HepG2 (cell line): Measurements from ENCODE around the gene TTC28.

Experiments used
- CBX2 ChIP-seq, 2 experiments: fragments of 200-600 bp in 1 of 2; sonication (generic); formaldehyde crosslinking in 1 of 2; IDR thresholded peaks; 2 replicates each; pipeline versions ENCODE4 v1.7.0 to v1.8.1; 2018 to 2022; ENCODE audit warnings: low read depth in 2 of 2, low read length in 1 of 2, mild to moderate bottlenecking in 1 of 2, missing genetic modification reagents in 1 of 2
- CTCF ChIP-seq: sonication (generic); formaldehyde crosslinking; IDR thresholded peaks from 2 replicates; pipeline ENCODE4 v1.5.0; 2020; ENCODE audit warnings: mild to moderate bottlenecking, missing genetic modification reagents, moderate library complexity
- FOXO1 ChIP-seq: sonication (generic); formaldehyde crosslinking; IDR thresholded peaks from 2 replicates; pipeline ENCODE4 v1.4.0; 2020; ENCODE audit warnings: missing genetic modification reagents
- MEIS2 ChIP-seq: sonication (generic); formaldehyde crosslinking; IDR thresholded peaks from 2 replicates; pipeline ENCODE4 v1.9.0; 2021; ENCODE audit warnings: mild to moderate bottlenecking, missing genetic modification reagents
- NFKB2 ChIP-seq: sonication (generic); formaldehyde crosslinking; IDR thresholded peaks from 2 replicates; pipeline ENCODE4 v1.4.0; 2020; ENCODE audit warnings: missing genetic modification reagents, borderline replicate concordance
- POLR2A ChIP-seq, 2 experiments: IDR thresholded peaks; 2 replicates each; pipeline ENCODE4 v1.6.1; 2011; ENCODE audit warnings: low read depth in 2 of 2, low read length in 2 of 2, mild to moderate bottlenecking in 1 of 2, moderate library complexity in 1 of 2; ENCODE audit not compliant: insufficient read depth in 1 of 2
- REST ChIP-seq, 2 experiments: IDR thresholded peaks; 2 replicates each; pipeline ENCODE4 v1.6.1; 2011 to 2012; ENCODE audit warnings: low read length in 2 of 2, borderline replicate concordance in 1 of 2, low read depth in 1 of 2, mild to moderate bottlenecking in 1 of 2, moderate library complexity in 1 of 2
- SIX1 ChIP-seq: sonication (generic); formaldehyde crosslinking; IDR thresholded peaks from 2 replicates; pipeline ENCODE4 v1.4.0; 2020; ENCODE audit warnings: missing genetic modification reagents, borderline replicate concordance
- SKIL ChIP-seq: sonication (generic); formaldehyde crosslinking; IDR thresholded peaks from 2 replicates; pipeline ENCODE4 v1.8.0; 2022; ENCODE audit warnings: missing genetic modification reagents, mild to moderate bottlenecking, moderate library complexity, borderline replicate concordance
- YY1 ChIP-seq: IDR thresholded peaks from 2 replicates; pipeline ENCODE4 v1.6.1; 2011; ENCODE audit warnings: low read length, low read depth, moderate library complexity, mild to moderate bottlenecking; ENCODE audit not compliant: insufficient read depth, insufficient replicate concordance
- ZBTB4 ChIP-seq: sonication (generic); formaldehyde crosslinking; IDR thresholded peaks from 2 replicates; pipeline ENCODE4 v1.4.0; 2020; ENCODE audit warnings: missing genetic modification reagents, mild to moderate bottlenecking, borderline replicate concordance
- ZNF597 ChIP-seq: sonication (generic); formaldehyde crosslinking; IDR thresholded peaks from 2 replicates; pipeline ENCODE4 v1.5.0; 2020; ENCODE audit warnings: missing genetic modification reagents

- TF ChIP-seq FOXO1 (CRISPR knock-in tag), result no peak
- no peak for TF ChIP-seq POLR2A (IDR thresholded peaks at IDR 0.05; ENCODE audit: insufficient read depth in 1 of 2, low read depth in 2 of 2, low read length in 2 of 2)
- no peak for TF ChIP-seq CBX2 (IDR thresholded peaks at IDR 0.05; ENCODE audit: low read depth, low read length)
- TF ChIP-seq CBX2 (CRISPR knock-in tag; IDR thresholded peaks at IDR 0.05; ENCODE audit: low read depth), result no peak
- TF ChIP-seq ZBTB4, result no peak
- TF ChIP-seq SKIL, result no peak
- TF ChIP-seq MEIS2, result no peak
- no peak for TF ChIP-seq SIX1 (CRISPR knock-in tag)
- no peak for TF ChIP-seq REST (IDR thresholded peaks at IDR 0.05; ENCODE audit: borderline replicate concordance in 1 of 2, low read depth in 1 of 2, low read length in 2 of 2)
- TF ChIP-seq YY1, result no peak
- no peak for TF ChIP-seq CTCF (CRISPR knock-in tag)
- TF ChIP-seq ZNF597 (CRISPR knock-in tag), result no peak
- TF ChIP-seq NFKB2 (CRISPR knock-in tag), result no peak
These were observed 506.6 kb downstream of the TTC28 start for GRCh38 chr22:28172892-28173670.
